ENCODE results near the gene RAB36. TPM values are rescaled to one million over a fixed set of nuclear protein-coding genes. Genes with fewer than 3 reads are reported as not detected.

The RAB36 gene
- total RNA-seq, 1 experiment from 2014 or later: 4.1 TPM

- CTCF ChIA-PET: interaction anchor here (2.4 kb wide), 1 partner anchor 167 kb away, joined by 14 read pairs; no protein-coding TSS in a partner anchor
- Histone ChIP-seq H3K9me3 (ENCODE audit: control insufficient read depth, insufficient read depth, low read depth, low read length) (no peaks in the 10 kb centered on the region), H3K27ac (ENCODE audit: low read length) (no peak overlapping the region), H3K36me3 (ENCODE audit: control insufficient read depth, insufficient read depth, low read length) (no peaks in the 10 kb centered on the region), H3K4me3 (ENCODE audit: low read depth in 2 of 2, low read length in 2 of 2) (no peak overlapping the region), H3K4me1 (ENCODE audit: control insufficient read depth, insufficient read depth, low read length) (no peaks in the 10 kb centered on the region), H3K27me3 (ENCODE audit: control insufficient read depth, insufficient read depth, low read length) (no peaks in the 10 kb centered on the region)
- in situ Hi-C loops (cut with HindIII; ENCODE audit: low pct_unique_long_range_greater_than_20kb, low sequenced_read_pairs): no loop called here
- ATAC-seq (no peak), DNase-seq (ENCODE audit: low read depth, low spot score) (no peak)
- POLR2A ChIA-PET: no interaction called here
- intact Hi-C loops (cut with micrococcal nuclease; ENCODE audit: unreplicated experiment): no loop called here
- no TSS peak for BruUV-seq (replicated peaks)
- TF ChIP-seq, protein P1, sequence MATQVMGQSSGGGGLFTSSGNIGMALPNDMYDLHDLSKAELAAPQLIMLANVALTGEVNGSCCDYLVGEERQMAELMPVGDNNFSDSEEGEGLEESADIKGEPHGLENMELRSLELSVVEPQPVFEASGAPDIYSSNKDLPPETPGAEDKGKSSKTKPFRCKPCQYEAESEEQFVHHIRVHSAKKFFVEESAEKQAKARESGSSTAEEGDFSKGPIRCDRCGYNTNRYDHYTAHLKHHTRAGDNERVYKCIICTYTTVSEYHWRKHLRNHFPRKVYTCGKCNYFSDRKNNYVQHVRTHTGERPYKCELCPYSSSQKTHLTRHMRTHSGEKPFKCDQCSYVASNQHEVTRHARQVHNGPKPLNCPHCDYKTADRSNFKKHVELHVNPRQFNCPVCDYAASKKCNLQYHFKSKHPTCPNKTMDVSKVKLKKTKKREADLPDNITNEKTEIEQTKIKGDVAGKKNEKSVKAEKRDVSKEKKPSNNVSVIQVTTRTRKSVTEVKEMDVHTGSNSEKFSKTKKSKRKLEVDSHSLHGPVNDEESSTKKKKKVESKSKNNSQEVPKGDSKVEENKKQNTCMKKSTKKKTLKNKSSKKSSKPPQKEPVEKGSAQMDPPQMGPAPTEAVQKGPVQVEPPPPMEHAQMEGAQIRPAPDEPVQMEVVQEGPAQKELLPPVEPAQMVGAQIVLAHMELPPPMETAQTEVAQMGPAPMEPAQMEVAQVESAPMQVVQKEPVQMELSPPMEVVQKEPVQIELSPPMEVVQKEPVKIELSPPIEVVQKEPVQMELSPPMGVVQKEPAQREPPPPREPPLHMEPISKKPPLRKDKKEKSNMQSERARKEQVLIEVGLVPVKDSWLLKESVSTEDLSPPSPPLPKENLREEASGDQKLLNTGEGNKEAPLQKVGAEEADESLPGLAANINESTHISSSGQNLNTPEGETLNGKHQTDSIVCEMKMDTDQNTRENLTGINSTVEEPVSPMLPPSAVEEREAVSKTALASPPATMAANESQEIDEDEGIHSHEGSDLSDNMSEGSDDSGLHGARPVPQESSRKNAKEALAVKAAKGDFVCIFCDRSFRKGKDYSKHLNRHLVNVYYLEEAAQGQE (IDR thresholded peaks at IDR 0.05; ENCODE audit: insufficient read depth in 1 of 2, low read depth in 2 of 2, low read length in 1 of 2): no peak
- TF ChIP-seq TCF7L2 (IDR thresholded peaks at IDR 0.05; ENCODE audit: low read depth, low read length) (no peak), SIN3A (IDR thresholded peaks at IDR 0.05; ENCODE audit: borderline replicate concordance, insufficient read depth, low read depth, low read length) (no peak), POLR2AphosphoS5 (IDR thresholded peaks at IDR 0.05; ENCODE audit: low read depth, low read length) (no peak)
- TF ChIP-seq, protein P2, sequence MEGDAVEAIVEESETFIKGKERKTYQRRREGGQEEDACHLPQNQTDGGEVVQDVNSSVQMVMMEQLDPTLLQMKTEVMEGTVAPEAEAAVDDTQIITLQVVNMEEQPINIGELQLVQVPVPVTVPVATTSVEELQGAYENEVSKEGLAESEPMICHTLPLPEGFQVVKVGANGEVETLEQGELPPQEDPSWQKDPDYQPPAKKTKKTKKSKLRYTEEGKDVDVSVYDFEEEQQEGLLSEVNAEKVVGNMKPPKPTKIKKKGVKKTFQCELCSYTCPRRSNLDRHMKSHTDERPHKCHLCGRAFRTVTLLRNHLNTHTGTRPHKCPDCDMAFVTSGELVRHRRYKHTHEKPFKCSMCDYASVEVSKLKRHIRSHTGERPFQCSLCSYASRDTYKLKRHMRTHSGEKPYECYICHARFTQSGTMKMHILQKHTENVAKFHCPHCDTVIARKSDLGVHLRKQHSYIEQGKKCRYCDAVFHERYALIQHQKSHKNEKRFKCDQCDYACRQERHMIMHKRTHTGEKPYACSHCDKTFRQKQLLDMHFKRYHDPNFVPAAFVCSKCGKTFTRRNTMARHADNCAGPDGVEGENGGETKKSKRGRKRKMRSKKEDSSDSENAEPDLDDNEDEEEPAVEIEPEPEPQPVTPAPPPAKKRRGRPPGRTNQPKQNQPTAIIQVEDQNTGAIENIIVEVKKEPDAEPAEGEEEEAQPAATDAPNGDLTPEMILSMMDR (IDR thresholded peaks at IDR 0.05): no peak
These were observed 18.9 kb upstream of the RAB36 start for GRCh38 chr22:23126165-23127054.

GRCh38 chr22:23127055-23127756 is 18.1 kb upstream of the RAB36 start:
- DNase-seq (ENCODE audit: low read depth, low spot score) (no peak), ATAC-seq (no peak)
- no peaks in the 10 kb centered on the region for H3K4me1 ChIP-seq (ENCODE audit: control insufficient read depth, insufficient read depth, low read length)
- ChIA-PET POLR2A (no interaction called here), CTCF (interaction anchor here (2.4 kb wide), 1 partner anchor 167 kb away, joined by 14 read pairs; no protein-coding TSS in a partner anchor)
- TF ChIP-seq TCF7L2 (IDR thresholded peaks at IDR 0.05; ENCODE audit: low read depth, low read length) (no peak), POLR2AphosphoS5 (IDR thresholded peaks at IDR 0.05; ENCODE audit: low read depth, low read length) (no peak), SIN3A (IDR thresholded peaks at IDR 0.05; ENCODE audit: borderline replicate concordance, insufficient read depth, low read depth, low read length) (no peak)
- TF ChIP-seq, protein P1 (IDR thresholded peaks at IDR 0.05; ENCODE audit: insufficient read depth in 1 of 2, low read depth in 2 of 2, low read length in 1 of 2): no peak
- H3K27ac ChIP-seq (ENCODE audit: low read length): no peak overlapping the region
- no peaks in the 10 kb centered on the region for H3K36me3 ChIP-seq (ENCODE audit: control insufficient read depth, insufficient read depth, low read length)
- in situ Hi-C loops (cut with HindIII; ENCODE audit: low pct_unique_long_range_greater_than_20kb, low sequenced_read_pairs) (no loop called here), intact Hi-C loops (cut with micrococcal nuclease; ENCODE audit: unreplicated experiment) (no loop called here)
- BruUV-seq (replicated peaks): no TSS peak
- H3K27me3 ChIP-seq (ENCODE audit: control insufficient read depth, insufficient read depth, low read length): no peaks in the 10 kb centered on the region
- no peaks in the 10 kb centered on the region for H3K9me3 ChIP-seq (ENCODE audit: control insufficient read depth, insufficient read depth, low read depth, low read length)
- no peak overlapping the region for H3K4me3 ChIP-seq (ENCODE audit: low read depth in 2 of 2, low read length in 2 of 2)

All from Panc1 (cell line).